Breast epithelium (tissue), 4 donors: ENCODE data around the gene ZHX3. TPM values are rescaled to one million over a fixed set of nuclear protein-coding genes. Genes with fewer than 3 reads are reported as not detected.

Source experiments
- DNase-seq, 2 donors: peaks; one replicate each; pipeline ENCODE4 v3.0.0-alpha.2; 2019; ENCODE audit warnings: low spot score in 2 of 2
- H3K27ac ChIP-seq, 2 donors: fragments of 200-600 bp; sonication (generic) in 1 of 2; one replicate each; pipeline ENCODE4 v1.5.1; 2016 to 2019; ENCODE audit warnings: mild to moderate bottlenecking in 1 of 2
- H3K27me3 ChIP-seq, 2 donors: fragments of 200-600 bp; sonication (generic) in 1 of 2; one replicate each; pipeline versions ENCODE4 v1.5.1 to v1.6.0; 2017 to 2019; ENCODE audit warnings: control low read depth in 1 of 2, mild to moderate bottlenecking in 1 of 2
- H3K36me3 ChIP-seq: fragments of 200-600 bp; one replicate; pipeline ENCODE4 v1.5.1; 2019
- H3K4me1 ChIP-seq, 2 donors: fragments of 200-600 bp; sonication (generic); one replicate each; pipeline ENCODE4 v1.5.1; 2016 to 2019; ENCODE audit warnings: control low read depth in 1 of 2
- H3K4me3 ChIP-seq, 3 donors: fragments of 200-600 bp; sonication (generic); 1 replicate in 2 of 3; 2 replicates in 1 of 3; pipeline ENCODE4 v1.5.1; 2016 to 2019; ENCODE audit warnings: mild to moderate bottlenecking in 3 of 3, moderate library complexity in 2 of 3
- H3K9me3 ChIP-seq, 2 donors: fragments of 200-600 bp; sonication (generic) in 1 of 2; one replicate each; pipeline ENCODE4 v1.5.1; 2016 to 2019; ENCODE audit warnings: control low read depth in 1 of 2
- CTCF ChIP-seq, 3 donors: fragments of 450-650 bp; IDR thresholded peaks; one replicate each; pipeline ENCODE4 v1.5.1; 2016 to 2017; ENCODE audit warnings: antibody characterized with exemption in 3 of 3, mild to moderate bottlenecking in 3 of 3, moderate library complexity in 3 of 3
- POLR2A ChIP-seq: fragments of 450-650 bp; IDR thresholded peaks from one replicate; pipeline ENCODE4 v1.6.1; 2016; ENCODE audit warnings: antibody characterized with exemption, mild to moderate bottlenecking, moderate library complexity
- POLR2AphosphoS5 ChIP-seq, 3 donors: sonication (generic); formaldehyde crosslinking; IDR thresholded peaks; one replicate each; pipeline ENCODE4 v1.6.1; 2017; ENCODE audit warnings: antibody characterized with exemption in 3 of 3
- intact Hi-C: fragments of 100-400 bp; cut with DNase I; formaldehyde crosslinking; loops from one replicate; pipeline ENCODE4 v1.15.1; 2023; ENCODE audit warnings: low total_unique reads
- total RNA-seq, 3 donors: library from RNA; depleted of rRNA; stranded (reverse); fragments of >200 nt; gene quantifications; one replicate each; pipeline ENCODE4 v1.1.0, GENCODE V29; 2016

The ZHX3 gene
- total RNA-seq, 3 donors from 2014 or later, result 34.4 to 35.7 (median 34.6) TPM

- TF ChIP-seq CTCF (IDR thresholded peaks at IDR 0.05) (no peak), POLR2A (no peak), POLR2AphosphoS5 (IDR thresholded peaks at IDR 0.05) (no peak)
- intact Hi-C loops, result loop anchor here (5.0 kb wide), 1 partner anchor 162 kb away; no protein-coding TSS in a partner anchor
- no peak overlapping the region for H3K4me3 ChIP-seq
- no peaks in the 10 kb centered on the region for H3K36me3 ChIP-seq
- peak overlapping the region; percentile 60 to 90 for H3K27ac ChIP-seq
- H3K27me3 ChIP-seq, result no peaks in the 10 kb centered on the region
- no peaks in the 10 kb centered on the region for H3K9me3 ChIP-seq
- H3K4me1 ChIP-seq, result peaks cover 3 to 15% of the 10 kb centered on the region in 2 donors
- peak in 1 of 2 donors; percentile 40 for DNase-seq
These were observed 17.2 kb upstream of the ZHX3 start for GRCh38 chr20:41334443-41335421.

- H3K36me3 ChIP-seq, result no peaks in the 10 kb centered on the region
- TF ChIP-seq POLR2AphosphoS5 (IDR thresholded peaks at IDR 0.05) (no peak), CTCF (IDR thresholded peaks at IDR 0.05) (no peak)
- H3K4me3 ChIP-seq, result no peak overlapping the region
- no peaks in the 10 kb centered on the region for H3K9me3 ChIP-seq
- no peaks in the 10 kb centered on the region for H3K27me3 ChIP-seq
- peaks cover 3 to 18% of the 10 kb centered on the region in 2 donors for H3K4me1 ChIP-seq
- H3K27ac ChIP-seq, result peak overlapping the region; percentile 60 to 90
- intact Hi-C loops, result no loop called here
- DNase-seq, result no peak
These were observed 16.5 kb upstream of the ZHX3 start for GRCh38 chr20:41334036-41334435.

GRCh38 chr20:41331731-41332130 lies 14.2 kb upstream of the ZHX3 start:
- no peaks in the 10 kb centered on the region for H3K27me3 ChIP-seq
- DNase-seq, result no peak
- H3K9me3 ChIP-seq, result no peaks in the 10 kb centered on the region
- peaks cover 3 to 20% of the 10 kb centered on the region in 2 donors for H3K4me1 ChIP-seq
- TF ChIP-seq POLR2AphosphoS5 (IDR thresholded peaks at IDR 0.05), result no peak
- no peak for TF ChIP-seq CTCF (IDR thresholded peaks at IDR 0.05)
- TF ChIP-seq POLR2A, result no peak
- H3K27ac ChIP-seq, result no peak overlapping the region
- intact Hi-C loops, result no loop called here
- no peak overlapping the region for H3K4me3 ChIP-seq
- H3K36me3 ChIP-seq, result no peaks in the 10 kb centered on the region

GRCh38 chr20:41330941-41331340 lies 13.4 kb upstream of the ZHX3 start:
- intact Hi-C loops, result no loop called here
- no peaks in the 10 kb centered on the region for H3K9me3 ChIP-seq
- no peaks in the 10 kb centered on the region for H3K27me3 ChIP-seq
- no peak overlapping the region for H3K4me3 ChIP-seq
- H3K36me3 ChIP-seq, result no peaks in the 10 kb centered on the region
- no peak for DNase-seq
- no peak overlapping the region for H3K27ac ChIP-seq
- H3K4me1 ChIP-seq, result peaks cover 3 to 20% of the 10 kb centered on the region in 2 donors
- TF ChIP-seq POLR2A, result no peak
- TF ChIP-seq POLR2AphosphoS5 (IDR thresholded peaks at IDR 0.05), result no peak
- TF ChIP-seq CTCF (IDR thresholded peaks at IDR 0.05), result no peak

GRCh38 chr20:41330343-41330720 lies 12.8 kb upstream of the ZHX3 start:
- DNase-seq, result no peak
- intact Hi-C loops, result no loop called here

More at GRCh38 chr20:41330343-41330720, 12.8 kb upstream of the ZHX3 start:
- no peaks in the 10 kb centered on the region for H3K27me3 ChIP-seq
- H3K4me1 ChIP-seq, result peaks cover 3 to 17% of the 10 kb centered on the region in 2 donors
- no peaks in the 10 kb centered on the region for H3K36me3 ChIP-seq
- H3K4me3 ChIP-seq, result no peak overlapping the region
- no peak for TF ChIP-seq CTCF (IDR thresholded peaks at IDR 0.05)
- TF ChIP-seq POLR2A, result no peak
- no peak for TF ChIP-seq POLR2AphosphoS5 (IDR thresholded peaks at IDR 0.05)
- no peaks in the 10 kb centered on the region for H3K9me3 ChIP-seq
- H3K27ac ChIP-seq, result peak overlapping the region in 1 of 2 donors; percentile 88
